PC-9 (cell line): ENCODE results near the gene DPY19L3. TPM values are rescaled to one million over a fixed set of nuclear protein-coding genes. Genes with fewer than 3 reads are reported as not detected.
A peak's percentile ranks its signal among the peaks of the same experiment; 100 is the strongest.
"Not testable (repeated sequence)": the region's sequence is repeated elsewhere in the genome, so short reads cannot be mapped to it uniquely, and the experiment has no call there.

Experiments
- BruUV-seq: library from RNA; stranded (reverse); fragments of 400-500 nt; replicated peaks from 2 replicates; lab custom pipeline; 2021; lab: Mats Ljungman, UMichigan
- CTCF ChIA-PET: fragments of 300-600 bp; sonication (Branson Sonifier 250); formaldehyde crosslinking; loops from one replicate; lab custom pipeline; 2022; ENCODE audit warnings: antibody characterized with exemption; lab: Charles Lee
- POLR2A ChIA-PET: fragments of 300-600 bp; sonication (Branson Sonifier 250); formaldehyde crosslinking; loops from one replicate; lab custom pipeline; 2022; ENCODE audit warnings: antibody characterized with exemption; ENCODE audit not compliant: unreplicated experiment; lab: Charles Lee
- DNase-seq, 2 experiments: peaks; one replicate each; pipeline versions ENCODE4 v3.0.0 to v3.0.0-alpha.2; 2015 to 2022; ENCODE audit warnings: mixed read lengths in 1 of 2
- H2AFZ ChIP-seq: fragments of 200-600 bp; sonication (generic); 2 replicates; pipeline ENCODE4 v1.8.1; 2017; ENCODE audit warnings: antibody characterized with exemption
- H3F3A ChIP-seq: fragments of 200-600 bp; sonication (generic); 2 replicates; pipeline ENCODE4 v1.8.1; 2017; ENCODE audit warnings: antibody characterized with exemption, mild to moderate bottlenecking, low read depth; ENCODE audit not compliant: insufficient read depth
- H3K27ac ChIP-seq: fragments of 200-600 bp; sonication (generic); 2 replicates; pipeline ENCODE4 v1.6.1; 2016; ENCODE audit warnings: mixed run types
- H3K27me3 ChIP-seq: fragments of 200-600 bp; sonication (generic); 2 replicates; pipeline ENCODE4 v1.6.1; 2016; ENCODE audit warnings: low read depth, mixed run types; ENCODE audit not compliant: insufficient read depth
- H3K36me3 ChIP-seq: fragments of 200-600 bp; sonication (generic); 2 replicates; pipeline ENCODE4 v1.6.1; 2016; ENCODE audit warnings: low read depth, mixed run types
- H3K4me1 ChIP-seq: fragments of 200-600 bp; sonication (generic); replicated peaks from 2 replicates; pipeline ENCODE4 v1.6.1; 2016; ENCODE audit warnings: mixed run types; ENCODE audit not compliant: insufficient read depth
- H3K4me2 ChIP-seq: fragments of 200-600 bp; sonication (generic); 2 replicates; pipeline ENCODE4 v1.6.1; 2017; ENCODE audit warnings: mixed run types
- H3K4me3 ChIP-seq: fragments of 200-600 bp; sonication (generic); 2 replicates; pipeline ENCODE4 v1.6.1; 2016; ENCODE audit warnings: mixed run types
- H3K79me2 ChIP-seq: fragments of 200-600 bp; sonication (generic); 2 replicates; pipeline ENCODE4 v1.6.1; 2017; ENCODE audit warnings: low read depth, mixed run types
- H3K9me2 ChIP-seq: fragments of 200-600 bp; sonication (generic); 2 replicates; pipeline ENCODE4 v1.8.1; 2017; ENCODE audit warnings: mild to moderate bottlenecking; ENCODE audit not compliant: insufficient read depth
- H3K9me3 ChIP-seq: fragments of 200-600 bp; sonication (generic); 2 replicates; pipeline ENCODE4 v1.8.1; 2016; ENCODE audit warnings: low read depth; ENCODE audit not compliant: insufficient read depth
- H4K20me1 ChIP-seq: fragments of 200-600 bp; sonication (generic); 2 replicates; pipeline ENCODE4 v1.8.1; 2017; ENCODE audit not compliant: insufficient read depth
- EZH2 ChIP-seq: fragments of 200-600 bp; sonication (generic); IDR thresholded peaks from 2 replicates; pipeline ENCODE4 v1.8.0; 2017; ENCODE audit warnings: antibody characterized with exemption, low read depth
- intact Hi-C: fragments of 100-400 bp; cut with micrococcal nuclease; formaldehyde crosslinking; loops from one replicate; pipeline ENCODE4 v1.10.0; 2022; ENCODE audit not compliant: unreplicated experiment
- total RNA-seq: library from RNA; stranded (reverse); gene quantifications from 2 replicates; pipeline ENCODE4 v1.2.3, GENCODE V29; 2021
- TF ChIP-seq, protein P1 (sequence below): fragments of 200-600 bp; sonication (generic); conservative IDR thresholded peaks from 2 replicates; pipeline ENCODE4 v1.6.1; 2017; ENCODE audit warnings: mixed run types, antibody characterized with exemption, mild to moderate bottlenecking, moderate library complexity

DPY19L3 gene
- total RNA-seq, 1 experiment from 2014 or later: 22.3 TPM

- H3K4me3 ChIP-seq, H3K9me3 ChIP-seq, DNase-seq, H3K27ac ChIP-seq, BruUV-seq, H3K27me3 ChIP-seq, CTCF ChIA-PET, H3K4me2 ChIP-seq, POLR2A ChIA-PET, H3K9me2 ChIP-seq, H2AFZ ChIP-seq: not testable (repeated sequence)
- TF ChIP-seq, protein P1, sequence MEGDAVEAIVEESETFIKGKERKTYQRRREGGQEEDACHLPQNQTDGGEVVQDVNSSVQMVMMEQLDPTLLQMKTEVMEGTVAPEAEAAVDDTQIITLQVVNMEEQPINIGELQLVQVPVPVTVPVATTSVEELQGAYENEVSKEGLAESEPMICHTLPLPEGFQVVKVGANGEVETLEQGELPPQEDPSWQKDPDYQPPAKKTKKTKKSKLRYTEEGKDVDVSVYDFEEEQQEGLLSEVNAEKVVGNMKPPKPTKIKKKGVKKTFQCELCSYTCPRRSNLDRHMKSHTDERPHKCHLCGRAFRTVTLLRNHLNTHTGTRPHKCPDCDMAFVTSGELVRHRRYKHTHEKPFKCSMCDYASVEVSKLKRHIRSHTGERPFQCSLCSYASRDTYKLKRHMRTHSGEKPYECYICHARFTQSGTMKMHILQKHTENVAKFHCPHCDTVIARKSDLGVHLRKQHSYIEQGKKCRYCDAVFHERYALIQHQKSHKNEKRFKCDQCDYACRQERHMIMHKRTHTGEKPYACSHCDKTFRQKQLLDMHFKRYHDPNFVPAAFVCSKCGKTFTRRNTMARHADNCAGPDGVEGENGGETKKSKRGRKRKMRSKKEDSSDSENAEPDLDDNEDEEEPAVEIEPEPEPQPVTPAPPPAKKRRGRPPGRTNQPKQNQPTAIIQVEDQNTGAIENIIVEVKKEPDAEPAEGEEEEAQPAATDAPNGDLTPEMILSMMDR: peak; percentile 55; the same call in 1 of the 2 replicates
- peaks cover 28% of the 10 kb centered on the region for H3F3A ChIP-seq
- peaks cover 26% of the 10 kb centered on the region for H3K36me3 ChIP-seq
- H4K20me1 ChIP-seq: peaks cover 12% of the 10 kb centered on the region; the same call in 1 of the 2 replicates
- H3K79me2 ChIP-seq: peaks cover 21% of the 10 kb centered on the region
- intact Hi-C loops: loop anchor here (10.0 kb wide), 1 partner anchor 918 kb away; no protein-coding TSS in a partner anchor
- peaks cover 29% of the 10 kb centered on the region for H3K4me1 ChIP-seq
Observed at GRCh38 chr19:32377088-32377487, 28.5 kb upstream of the DPY19L3 start.

DNA sequence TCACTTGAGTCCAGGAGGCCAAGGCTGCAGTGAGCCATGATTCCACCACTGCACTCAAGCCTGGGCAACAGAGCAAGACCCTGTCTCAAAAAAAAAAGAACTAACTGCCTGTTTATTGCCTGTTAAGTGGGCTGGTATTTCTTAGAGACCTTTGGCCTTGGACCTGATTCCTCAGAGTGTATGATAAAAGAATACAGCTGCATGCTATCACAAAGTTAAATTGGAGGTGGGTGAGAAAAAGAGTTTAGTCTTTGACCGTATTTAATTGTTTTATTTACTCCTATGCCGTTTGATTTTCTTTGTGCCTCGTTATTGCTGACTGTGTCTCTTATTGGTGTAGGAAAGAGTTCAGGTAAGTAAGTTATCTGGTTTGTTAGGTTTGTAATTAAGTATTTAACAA, 25.3 kb upstream of the DPY19L3 start:
- Histone ChIP-seq H3K9me2 (no peaks in the 10 kb centered on the region), H2AFZ (no peak overlapping the region), H3K79me2 (peaks cover 11% of the 10 kb centered on the region), H3K4me1 (peaks cover under 1% of the 10 kb centered on the region; the same call in 1 of the 2 replicates), H4K20me1 (peaks cover 7% of the 10 kb centered on the region; the same call in 1 of the 2 replicates), H3K4me3 (no peak overlapping the region), H3K4me2 (no peak overlapping the region), H3K27me3 (no peaks in the 10 kb centered on the region), H3K9me3 (no peaks in the 10 kb centered on the region), H3K27ac (no peak overlapping the region), H3F3A (peaks cover 6% of the 10 kb centered on the region; the same call in 1 of the 2 replicates), H3K36me3 (peaks cover 33% of the 10 kb centered on the region)
- BruUV-seq: no TSS peak
- CTCF ChIA-PET: no interaction called here
- no peak for DNase-seq
- intact Hi-C loops: no loop called here
- TF ChIP-seq EZH2: no peak
- TF ChIP-seq, protein P1: no peak
- POLR2A ChIA-PET: no interaction called here

- H3K4me2 ChIP-seq: no peak overlapping the region
- H3K79me2 ChIP-seq: no peaks in the 10 kb centered on the region
- H3K27me3 ChIP-seq: no peaks in the 10 kb centered on the region
- H3K27ac ChIP-seq: no peak overlapping the region
- BruUV-seq: no TSS peak
- intact Hi-C loops: no loop called here
- no peaks in the 10 kb centered on the region for H3K9me2 ChIP-seq
- H2AFZ ChIP-seq: no peak overlapping the region
- H3K9me3 ChIP-seq: no peaks in the 10 kb centered on the region
- TF ChIP-seq EZH2: no peak
- TF ChIP-seq, protein P1: no peak
- no peaks in the 10 kb centered on the region for H4K20me1 ChIP-seq
- ChIA-PET POLR2A (no interaction called here), CTCF (no interaction called here)
- no peak for DNase-seq
- peaks cover 3% of the 10 kb centered on the region for H3F3A ChIP-seq
- H3K36me3 ChIP-seq: peaks cover 13% of the 10 kb centered on the region; the same call in 1 of the 2 replicates
- no peak overlapping the region for H3K4me3 ChIP-seq
- no peaks in the 10 kb centered on the region for H3K4me1 ChIP-seq
Observed at GRCh38 chr19:32387701-32388392, 17.7 kb upstream of the DPY19L3 start.
